ENCODE data around the gene BCL6. TPM values are rescaled to one million over a fixed set of nuclear protein-coding genes. Genes with fewer than 3 reads are reported as not detected.

BCL6 gene
- total and polyA plus RNA-seq, 2 donors, result 26.8 to 56.2 TPM

DNA sequence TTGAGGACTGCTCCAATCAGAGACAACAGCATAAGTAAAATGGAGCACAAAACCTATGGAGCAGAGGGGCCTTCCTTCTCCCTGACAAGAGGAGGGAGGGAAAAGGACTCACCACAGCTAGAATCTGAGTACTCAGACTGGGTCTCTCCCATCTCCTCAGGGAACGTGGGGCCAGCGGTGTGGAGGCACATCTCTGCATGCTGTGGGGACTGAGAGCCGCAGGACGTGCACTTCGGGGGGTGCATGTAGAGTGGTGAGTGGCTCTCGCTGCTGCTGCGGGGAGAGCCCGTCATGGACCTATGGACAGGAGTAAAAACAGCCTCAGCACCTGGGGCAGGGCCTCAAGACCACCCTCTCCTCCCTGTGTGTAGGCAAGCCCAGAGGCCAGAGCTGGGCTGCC, 17.0 kb downstream of the BCL6 start:
- no peak overlapping the region for H3K4me3 ChIP-seq (ENCODE audit: low read length in 2 of 2)
- H3K36me3 ChIP-seq (ENCODE audit: control insufficient read depth in 2 of 2, insufficient read depth in 2 of 2, low read length in 1 of 2), result peaks cover 88 to 94% of the 10 kb centered on the region in 2 donors
- no peak for DNase-seq (ENCODE audit: low read depth in 6 of 9, low spot score in 9 of 9)
- 94% methylated on average over 8 of the region's 8 CpGs for WGBS
- H3K4me1 ChIP-seq (ENCODE audit: control insufficient read depth in 2 of 2, insufficient read depth in 2 of 2, low read length in 2 of 2), result no peaks in the 10 kb centered on the region
- H3K27ac ChIP-seq (ENCODE audit: low read depth in 1 of 2, low read length in 1 of 2), result no peak overlapping the region
- no peaks in the 10 kb centered on the region for H3K9me3 ChIP-seq (ENCODE audit: control insufficient read depth in 2 of 2, insufficient read depth in 1 of 2, low read length in 1 of 2)
- no peaks in the 10 kb centered on the region for H3K27me3 ChIP-seq (ENCODE audit: control insufficient read depth in 2 of 2, insufficient read depth in 1 of 2, low read length in 1 of 2)

DNA sequence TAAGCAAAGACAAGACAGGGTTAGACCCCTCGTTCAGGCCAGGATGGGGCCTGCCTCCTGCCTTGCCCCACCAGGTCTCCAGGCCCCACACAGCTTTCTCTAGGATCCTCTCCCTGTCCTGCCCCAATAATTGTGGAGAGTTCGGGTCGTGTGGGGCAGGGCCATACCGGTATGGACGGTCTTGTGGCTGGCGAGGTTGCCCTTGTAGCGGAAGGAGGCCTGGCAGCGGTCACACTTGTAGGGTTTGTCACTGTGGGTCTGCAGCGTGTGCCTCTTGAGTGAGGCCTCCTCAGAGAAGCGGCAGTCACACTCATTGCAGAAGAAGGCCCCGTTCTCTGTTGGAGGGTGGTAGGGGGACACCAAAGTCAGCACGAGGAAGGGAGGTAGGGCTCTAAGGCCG, 18.7 kb downstream of the BCL6 start:
- Histone ChIP-seq H3K27ac (ENCODE audit: low read depth in 1 of 2, low read length in 1 of 2) (no peak overlapping the region), H3K36me3 (ENCODE audit: control insufficient read depth in 2 of 2, insufficient read depth in 2 of 2, low read length in 1 of 2) (peaks cover 90 to 98% of the 10 kb centered on the region in 2 donors), H3K9me3 (ENCODE audit: control insufficient read depth in 2 of 2, insufficient read depth in 1 of 2, low read length in 1 of 2) (no peaks in the 10 kb centered on the region), H3K27me3 (ENCODE audit: control insufficient read depth in 2 of 2, insufficient read depth in 1 of 2, low read length in 1 of 2) (no peaks in the 10 kb centered on the region), H3K4me1 (ENCODE audit: control insufficient read depth in 2 of 2, insufficient read depth in 2 of 2, low read length in 2 of 2) (no peaks in the 10 kb centered on the region), H3K4me3 (ENCODE audit: low read length in 2 of 2) (no peak overlapping the region)
- DNase-seq (ENCODE audit: low read depth in 6 of 9, low spot score in 9 of 9), result no peak
- WGBS, result 99% methylated on average over 13 of the region's 13 CpGs

DNA sequence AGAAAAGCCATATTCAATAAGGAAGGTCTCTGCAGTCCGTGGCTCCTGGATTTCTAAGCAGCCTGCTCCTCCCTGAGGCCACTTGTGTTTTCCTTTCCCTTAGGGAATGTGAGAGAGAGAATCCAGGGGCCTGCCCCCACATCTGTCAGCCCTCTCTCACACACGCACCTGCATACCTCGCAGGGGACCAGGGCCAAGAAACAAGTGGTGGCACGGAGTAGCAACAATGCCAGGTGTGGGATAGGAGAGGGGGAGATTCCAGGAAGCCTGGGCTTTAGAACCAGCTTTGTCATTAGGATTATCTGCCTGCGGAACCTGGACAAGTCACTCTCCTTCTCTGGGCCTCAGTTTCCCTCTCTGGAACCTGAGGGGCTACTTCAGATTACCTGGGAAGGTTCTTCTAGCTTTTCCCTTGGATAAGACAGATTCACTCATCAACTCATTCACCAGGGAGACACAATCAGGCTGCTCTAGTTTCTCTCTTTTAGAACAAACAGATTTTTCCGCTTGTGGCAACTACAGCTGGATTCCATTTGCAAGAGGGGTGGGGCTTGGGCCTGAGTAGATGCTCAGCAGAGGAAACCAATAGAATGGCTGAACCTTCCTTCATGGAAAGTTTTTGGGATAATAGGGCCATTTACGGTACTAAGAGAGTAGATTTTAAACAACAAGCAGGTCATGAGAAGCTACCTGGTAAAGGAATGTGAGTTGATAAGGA, 19.5 kb downstream of the BCL6 start:
- no peak overlapping the region for H3K4me3 ChIP-seq (ENCODE audit: low read length in 2 of 2)
- H3K4me1 ChIP-seq (ENCODE audit: control insufficient read depth in 2 of 2, insufficient read depth in 2 of 2, low read length in 2 of 2), result no peaks in the 10 kb centered on the region
- H3K36me3 ChIP-seq (ENCODE audit: control insufficient read depth in 2 of 2, insufficient read depth in 2 of 2, low read length in 1 of 2), result peaks cover 90 to 98% of the 10 kb centered on the region in 2 donors
- no peaks in the 10 kb centered on the region for H3K9me3 ChIP-seq (ENCODE audit: control insufficient read depth in 2 of 2, insufficient read depth in 1 of 2, low read length in 1 of 2)
- H3K27ac ChIP-seq (ENCODE audit: low read depth in 1 of 2, low read length in 1 of 2), result no peak overlapping the region
- 90% methylated on average over 7 of the region's 7 CpGs for WGBS
- no peaks in the 10 kb centered on the region for H3K27me3 ChIP-seq (ENCODE audit: control insufficient read depth in 2 of 2, insufficient read depth in 1 of 2, low read length in 1 of 2)
- no peak for DNase-seq (ENCODE audit: low read depth in 6 of 9, low spot score in 9 of 9)

DNA sequence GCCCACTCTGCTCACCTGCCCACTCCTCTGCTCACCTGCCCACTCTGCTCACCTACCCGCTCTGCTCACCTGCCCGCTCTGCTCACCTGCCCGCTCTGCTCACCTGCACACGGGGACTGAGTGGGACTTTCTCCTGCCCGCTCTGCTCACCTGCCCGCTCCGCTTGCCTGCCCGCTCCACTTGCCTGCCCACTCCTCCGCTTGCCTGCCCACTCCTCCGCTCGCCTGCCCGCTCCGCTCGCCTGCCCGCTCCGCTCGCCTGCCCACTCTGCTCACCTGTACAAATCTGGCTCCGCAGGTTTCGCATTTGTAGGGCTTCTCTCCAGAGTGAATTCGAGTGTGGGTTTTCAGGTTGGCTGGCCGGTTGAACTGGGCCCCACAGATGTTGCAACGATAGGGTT, 20.0 kb downstream of the BCL6 start:
- no peaks in the 10 kb centered on the region for H3K27me3 ChIP-seq (ENCODE audit: control insufficient read depth in 2 of 2, insufficient read depth in 1 of 2, low read length in 1 of 2)
- H3K27ac ChIP-seq (ENCODE audit: low read depth in 1 of 2, low read length in 1 of 2), result no peak overlapping the region
- no peaks in the 10 kb centered on the region for H3K9me3 ChIP-seq (ENCODE audit: control insufficient read depth in 2 of 2, insufficient read depth in 1 of 2, low read length in 1 of 2)
- H3K4me1 ChIP-seq (ENCODE audit: control insufficient read depth in 2 of 2, insufficient read depth in 2 of 2, low read length in 2 of 2), result no peaks in the 10 kb centered on the region
- no peak overlapping the region for H3K4me3 ChIP-seq (ENCODE audit: low read length in 2 of 2)
- WGBS, result 93% methylated on average over 22 of the region's 22 CpGs
- no peak for DNase-seq (ENCODE audit: low read depth in 6 of 9, low spot score in 9 of 9)
- peaks cover 89 to 96% of the 10 kb centered on the region in 2 donors for H3K36me3 ChIP-seq (ENCODE audit: control insufficient read depth in 2 of 2, insufficient read depth in 2 of 2, low read length in 1 of 2)

DNA sequence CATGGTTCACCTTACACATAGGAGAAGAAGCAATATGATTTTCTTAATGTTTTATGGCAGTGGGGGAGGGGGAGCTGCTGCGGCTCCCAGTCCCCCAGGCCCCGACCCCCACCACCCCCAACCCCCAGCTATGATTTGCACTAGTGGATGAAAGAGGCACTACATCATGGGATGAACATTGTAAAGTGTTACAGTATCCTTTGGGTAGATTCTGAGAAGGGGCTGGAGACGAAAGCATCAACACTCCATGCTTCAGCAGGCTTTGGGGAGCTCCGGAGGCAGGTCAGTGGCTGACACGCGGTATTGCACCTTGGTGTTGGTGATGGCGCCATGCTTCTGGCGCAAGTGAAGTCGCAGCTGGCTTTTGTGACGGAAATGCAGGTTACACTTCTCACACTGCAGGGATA, 23.1 kb downstream of the BCL6 start:
- H3K36me3 ChIP-seq (ENCODE audit: control insufficient read depth in 2 of 2, insufficient read depth in 2 of 2, low read length in 1 of 2), result peaks cover 60 to 66% of the 10 kb centered on the region in 2 donors
- 97% methylated on average over 10 of the region's 10 CpGs for WGBS
- H3K4me1 ChIP-seq (ENCODE audit: control insufficient read depth in 2 of 2, insufficient read depth in 2 of 2, low read length in 2 of 2), result no peaks in the 10 kb centered on the region
- H3K9me3 ChIP-seq (ENCODE audit: control insufficient read depth in 2 of 2, insufficient read depth in 1 of 2, low read length in 1 of 2), result no peaks in the 10 kb centered on the region
- H3K27me3 ChIP-seq (ENCODE audit: control insufficient read depth in 2 of 2, insufficient read depth in 1 of 2, low read length in 1 of 2), result no peaks in the 10 kb centered on the region
- H3K27ac ChIP-seq (ENCODE audit: low read depth in 1 of 2, low read length in 1 of 2), result no peak overlapping the region
- H3K4me3 ChIP-seq (ENCODE audit: low read length in 2 of 2), result no peak overlapping the region
- DNase-seq (ENCODE audit: low read depth in 6 of 9, low spot score in 9 of 9), result no peak

DNA sequence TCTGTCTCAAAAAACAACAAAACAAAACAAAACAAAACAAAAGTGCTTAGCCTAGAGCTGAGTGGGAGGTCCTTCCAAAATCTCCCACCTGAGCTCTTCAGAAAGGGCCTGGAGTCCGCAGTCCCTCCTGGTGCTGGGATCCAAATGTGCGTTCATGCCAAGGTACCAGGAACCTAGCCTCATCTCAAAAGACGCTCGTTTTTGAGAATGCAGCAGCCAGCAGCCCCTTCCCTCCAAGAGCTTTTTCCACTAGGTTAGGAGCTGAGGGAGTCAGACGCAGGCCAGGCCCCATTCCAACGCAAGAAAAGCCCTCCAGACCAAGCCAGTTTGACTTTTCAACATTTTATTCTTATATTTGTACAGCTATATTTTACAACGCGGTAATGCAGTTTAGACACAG, 24.2 kb downstream of the BCL6 start:
- H3K4me3 ChIP-seq (ENCODE audit: low read length in 2 of 2), result no peak overlapping the region
- 98% methylated on average over 8 of the region's 8 CpGs for WGBS
- no peak overlapping the region for H3K27ac ChIP-seq (ENCODE audit: low read depth in 1 of 2, low read length in 1 of 2)
- DNase-seq (ENCODE audit: low read depth in 6 of 9, low spot score in 9 of 9), result no peak
- no peaks in the 10 kb centered on the region for H3K9me3 ChIP-seq (ENCODE audit: control insufficient read depth in 2 of 2, insufficient read depth in 1 of 2, low read length in 1 of 2)
- no peaks in the 10 kb centered on the region for H3K27me3 ChIP-seq (ENCODE audit: control insufficient read depth in 2 of 2, insufficient read depth in 1 of 2, low read length in 1 of 2)
- no peaks in the 10 kb centered on the region for H3K4me1 ChIP-seq (ENCODE audit: control insufficient read depth in 2 of 2, insufficient read depth in 2 of 2, low read length in 2 of 2)
- H3K36me3 ChIP-seq (ENCODE audit: control insufficient read depth in 2 of 2, insufficient read depth in 2 of 2, low read length in 1 of 2), result peaks cover 49 to 54% of the 10 kb centered on the region in 2 donors

DNA sequence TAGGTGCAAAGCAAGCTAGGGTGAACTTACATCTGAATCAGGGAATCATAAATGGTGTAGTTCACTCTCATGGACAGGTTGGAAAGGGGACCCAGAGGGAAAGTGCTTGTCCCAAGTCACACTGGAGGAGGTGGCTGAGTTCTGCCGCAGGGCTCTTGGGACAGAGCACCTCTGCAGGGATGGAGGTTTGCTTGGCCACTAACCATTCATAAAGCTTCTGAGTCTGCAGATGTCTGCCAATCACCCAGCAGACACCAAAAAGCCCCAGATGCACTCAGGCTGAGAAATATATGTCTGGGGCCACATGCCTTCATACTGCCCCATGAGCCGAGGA, 25.0 kb downstream of the BCL6 start:
- Histone ChIP-seq H3K4me1 (ENCODE audit: control insufficient read depth in 2 of 2, insufficient read depth in 2 of 2, low read length in 2 of 2) (no peaks in the 10 kb centered on the region), H3K36me3 (ENCODE audit: control insufficient read depth in 2 of 2, insufficient read depth in 2 of 2, low read length in 1 of 2) (peaks cover 41 to 46% of the 10 kb centered on the region in 2 donors), H3K4me3 (ENCODE audit: low read length in 2 of 2) (no peak overlapping the region), H3K27me3 (ENCODE audit: control insufficient read depth in 2 of 2, insufficient read depth in 1 of 2, low read length in 1 of 2) (no peaks in the 10 kb centered on the region), H3K9me3 (ENCODE audit: control insufficient read depth in 2 of 2, insufficient read depth in 1 of 2, low read length in 1 of 2) (no peaks in the 10 kb centered on the region), H3K27ac (ENCODE audit: low read depth in 1 of 2, low read length in 1 of 2) (no peak overlapping the region)
- 97% methylated on average over 2 of the region's 2 CpGs for WGBS
- no peak for DNase-seq (ENCODE audit: low read depth in 6 of 9, low spot score in 9 of 9)

DNA sequence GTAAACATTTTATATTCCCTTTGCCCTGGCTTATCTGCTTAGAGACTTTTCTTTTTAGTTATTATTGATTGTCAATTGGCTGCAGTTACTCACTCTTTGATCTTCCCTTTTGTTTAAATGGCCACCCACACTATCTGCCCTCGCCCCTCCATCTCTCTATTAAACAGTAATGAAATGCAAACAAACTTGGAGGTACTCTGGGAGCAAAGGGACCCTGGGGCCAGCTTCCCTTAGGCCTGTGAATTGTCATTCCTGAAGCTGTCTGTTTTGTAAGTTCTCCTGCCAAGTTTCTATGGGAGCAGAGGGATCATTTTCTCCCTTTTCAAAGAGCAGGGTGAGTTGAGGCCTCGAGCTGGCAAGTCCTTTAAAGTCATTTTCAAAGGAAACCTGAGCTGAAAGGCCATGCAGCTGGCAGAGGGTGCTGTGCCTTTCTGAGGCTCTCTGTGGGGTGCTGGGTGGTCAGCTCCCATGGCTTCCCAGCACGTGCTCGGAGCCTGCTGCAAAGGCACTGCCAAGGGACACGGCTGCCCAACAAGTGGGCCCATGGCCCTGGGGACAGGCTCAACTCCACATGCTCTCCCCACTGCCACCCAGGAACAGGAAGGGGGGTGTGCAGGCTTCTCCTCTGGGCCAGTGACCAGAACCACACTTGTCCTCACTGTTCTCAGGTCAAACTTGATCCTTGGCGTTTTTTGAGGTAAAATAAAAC, 25.5 kb downstream of the BCL6 start:
- no peaks in the 10 kb centered on the region for H3K9me3 ChIP-seq (ENCODE audit: control insufficient read depth in 2 of 2, insufficient read depth in 1 of 2, low read length in 1 of 2)

DNA sequence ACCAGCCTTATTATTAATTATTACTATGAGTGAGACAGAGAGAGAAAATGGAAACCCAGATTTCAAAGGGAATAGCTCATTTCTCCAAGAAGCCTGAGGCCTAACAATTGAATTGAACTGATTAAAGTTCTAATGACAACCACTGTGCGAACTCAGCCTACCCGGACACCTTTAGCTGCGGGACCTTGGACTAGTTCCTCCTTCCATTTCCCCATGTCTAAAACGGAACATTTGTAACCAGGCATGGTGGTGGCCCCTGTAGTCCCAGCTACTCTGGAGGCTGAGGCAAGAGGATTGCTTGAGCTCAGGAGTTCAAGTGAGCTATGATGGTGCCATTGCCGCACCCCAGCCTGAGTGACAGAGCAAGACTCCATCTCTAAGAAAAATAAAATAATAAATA, 26.5 kb downstream of the BCL6 start:
- H3K4me1 ChIP-seq (ENCODE audit: control insufficient read depth in 2 of 2, insufficient read depth in 2 of 2, low read length in 2 of 2), result no peaks in the 10 kb centered on the region
- DNase-seq (ENCODE audit: low read depth in 6 of 9, low spot score in 9 of 9), result no peak
- H3K27ac ChIP-seq (ENCODE audit: low read depth in 1 of 2, low read length in 1 of 2), result no peak overlapping the region
- H3K9me3 ChIP-seq (ENCODE audit: control insufficient read depth in 2 of 2, insufficient read depth in 1 of 2, low read length in 1 of 2), result no peaks in the 10 kb centered on the region
- H3K36me3 ChIP-seq (ENCODE audit: control insufficient read depth in 2 of 2, insufficient read depth in 2 of 2, low read length in 1 of 2), result peaks cover 27 to 31% of the 10 kb centered on the region in 2 donors
- no peak overlapping the region for H3K4me3 ChIP-seq (ENCODE audit: low read length in 2 of 2)
- no peaks in the 10 kb centered on the region for H3K27me3 ChIP-seq (ENCODE audit: control insufficient read depth in 2 of 2, insufficient read depth in 1 of 2, low read length in 1 of 2)
- WGBS, result 99% methylated on average over 5 of the region's 5 CpGs

More for the DNA sequence above, 25.5 kb downstream of the BCL6 start:
- no peak for DNase-seq (ENCODE audit: low read depth in 6 of 9, low spot score in 9 of 9)
- H3K27ac ChIP-seq (ENCODE audit: low read depth in 1 of 2, low read length in 1 of 2), result no peak overlapping the region
- no peaks in the 10 kb centered on the region for H3K27me3 ChIP-seq (ENCODE audit: control insufficient read depth in 2 of 2, insufficient read depth in 1 of 2, low read length in 1 of 2)
- H3K36me3 ChIP-seq (ENCODE audit: control insufficient read depth in 2 of 2, insufficient read depth in 2 of 2, low read length in 1 of 2), result peaks cover 36 to 41% of the 10 kb centered on the region in 2 donors
- H3K4me3 ChIP-seq (ENCODE audit: low read length in 2 of 2), result no peak overlapping the region
- H3K4me1 ChIP-seq (ENCODE audit: control insufficient read depth in 2 of 2, insufficient read depth in 2 of 2, low read length in 2 of 2), result no peaks in the 10 kb centered on the region
- WGBS, result 92% methylated on average over 6 of the region's 6 CpGs
